ENCODE data around the gene TRIM49D2.
"Not testable (repeated sequence)": the region's sequence is repeated elsewhere in the genome, so short reads cannot be mapped to it uniquely, and the experiment has no call there.

TRIM49D2 gene

GRCh38 chr11:89923764-89924163, at the start of gene TRIM49D2:
Gene TRIM49D2, plus strand, starts transcription at chr11:89924064. Its CDS starts 2,698 bp downstream, at chr11:89926762.
- DNase-seq (ENCODE audit: low read depth); H3K4me3 ChIP-seq (ENCODE audit: low read depth, low read length): not testable (repeated sequence)

- H3K4me3 ChIP-seq (ENCODE audit: low read depth, low read length); DNase-seq (ENCODE audit: low read depth): not testable (repeated sequence)
Measured at GRCh38 chr11:89877511-89877910, 46.4 kb upstream of the TRIM49D2 start.

GRCh38 chr11:89893245-89893644, 30.6 kb upstream of the TRIM49D2 start:
- DNase-seq (ENCODE audit: low read depth); H3K4me3 ChIP-seq (ENCODE audit: low read depth, low read length): not testable (repeated sequence)

- H3K4me3 ChIP-seq (ENCODE audit: low read depth, low read length); DNase-seq (ENCODE audit: low read depth): not testable (repeated sequence)
Measured at GRCh38 chr11:89900809-89901208, 23.1 kb upstream of the TRIM49D2 start.

- no peak within 1 kb of the TSS for H3K4me3 ChIP-seq (ENCODE audit: low read depth, low read length)
- DNase-seq (ENCODE audit: low read depth), result no peak
Measured at GRCh38 chr11:89922195-89922660, 1.6 kb upstream of the TRIM49D2 start, which contains the start of gene TRIM49D1. Gene TRIM49D1, minus strand, starts transcription at chr11:89922245. Its CDS starts 4,535 bp downstream, at chr11:89917710.

- not testable (repeated sequence) for H3K4me3 ChIP-seq (ENCODE audit: low read depth, low read length); DNase-seq (ENCODE audit: low read depth)
Measured at GRCh38 chr11:89960833-89961232, 37.0 kb downstream of the TRIM49D2 start.

- H3K4me3 ChIP-seq (ENCODE audit: low read depth, low read length); DNase-seq (ENCODE audit: low read depth): not testable (repeated sequence)
Measured at GRCh38 chr11:89965737-89966136, 41.9 kb downstream of the TRIM49D2 start, which contains the start of gene TRIM64. Gene TRIM64, plus strand, starts transcription at chr11:89966037. Its CDS starts 2,467 bp downstream, at chr11:89968504.

Measured in skeletal muscle cell (primary cell).